Measurements from ENCODE around the gene UROC1.

DNA sequence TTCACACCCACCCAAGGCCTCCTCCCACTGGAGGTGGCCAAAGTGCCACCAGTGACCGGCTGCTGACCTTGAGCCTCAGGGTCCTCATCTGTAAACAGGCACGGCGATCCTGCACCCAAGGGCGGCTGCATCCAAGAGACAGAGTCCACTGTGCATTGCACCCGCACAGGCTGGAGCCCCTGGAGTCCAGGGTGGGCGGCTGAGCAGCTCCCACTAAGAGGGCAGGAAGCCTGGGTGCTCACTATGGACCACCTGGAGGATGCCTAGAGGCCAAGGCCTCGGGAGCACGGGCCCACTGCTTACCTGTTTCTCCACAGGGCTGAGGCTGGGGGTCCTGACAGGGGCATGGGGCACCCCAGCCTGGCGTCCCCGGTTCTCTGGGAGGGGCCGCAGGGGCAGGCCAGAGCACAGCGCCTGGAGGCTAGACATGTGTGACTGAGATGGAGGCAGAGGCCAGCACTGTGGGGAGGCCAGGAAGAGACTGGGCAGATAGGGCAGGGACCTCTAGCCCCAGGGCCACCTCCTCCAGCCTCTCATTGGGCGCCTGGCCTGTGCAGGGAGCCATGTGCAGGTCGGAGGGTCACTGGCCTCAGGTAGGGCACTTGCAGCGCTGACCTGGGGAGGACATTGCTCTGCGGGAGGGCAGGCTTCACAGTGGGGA is at the start of gene UROC1:
- no peak for TF ChIP-seq POLR2A (IDR thresholded peaks at IDR 0.05)
- TF ChIP-seq, protein P1, sequence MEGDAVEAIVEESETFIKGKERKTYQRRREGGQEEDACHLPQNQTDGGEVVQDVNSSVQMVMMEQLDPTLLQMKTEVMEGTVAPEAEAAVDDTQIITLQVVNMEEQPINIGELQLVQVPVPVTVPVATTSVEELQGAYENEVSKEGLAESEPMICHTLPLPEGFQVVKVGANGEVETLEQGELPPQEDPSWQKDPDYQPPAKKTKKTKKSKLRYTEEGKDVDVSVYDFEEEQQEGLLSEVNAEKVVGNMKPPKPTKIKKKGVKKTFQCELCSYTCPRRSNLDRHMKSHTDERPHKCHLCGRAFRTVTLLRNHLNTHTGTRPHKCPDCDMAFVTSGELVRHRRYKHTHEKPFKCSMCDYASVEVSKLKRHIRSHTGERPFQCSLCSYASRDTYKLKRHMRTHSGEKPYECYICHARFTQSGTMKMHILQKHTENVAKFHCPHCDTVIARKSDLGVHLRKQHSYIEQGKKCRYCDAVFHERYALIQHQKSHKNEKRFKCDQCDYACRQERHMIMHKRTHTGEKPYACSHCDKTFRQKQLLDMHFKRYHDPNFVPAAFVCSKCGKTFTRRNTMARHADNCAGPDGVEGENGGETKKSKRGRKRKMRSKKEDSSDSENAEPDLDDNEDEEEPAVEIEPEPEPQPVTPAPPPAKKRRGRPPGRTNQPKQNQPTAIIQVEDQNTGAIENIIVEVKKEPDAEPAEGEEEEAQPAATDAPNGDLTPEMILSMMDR (IDR thresholded peaks at IDR 0.05): no peak

Measured in breast epithelium (tissue), 3 donors.